ENCODE data around the gene ROPN1L. TPM values are rescaled to one million over a fixed set of nuclear protein-coding genes. Genes with fewer than 3 reads are reported as not detected.

The ROPN1L gene
- total and polyA plus RNA-seq, 2 of the 13 experiments (the other 11 are each of a cell fraction or from before 2014, with no cell fraction given): not detected

- H3K9me3 ChIP-seq (ENCODE audit: low read length): no peaks in the 10 kb centered on the region
- no peaks in the 10 kb centered on the region for H4K20me1 ChIP-seq (ENCODE audit: insufficient read depth, low read length)
- intact Hi-C loops (cut with micrococcal nuclease; ENCODE audit: unreplicated experiment) (no loop called here), in situ Hi-C loops (cut with HindIII; ENCODE audit: extremely low pct_ligation_motif_present, low pct_unique_long_range_greater_than_20kb) (no loop called here)
- H3K4me3 ChIP-seq (replicated peaks in 1 of 3; ENCODE audit: insufficient read depth in 1 of 3, low read depth in 2 of 3, low read length in 3 of 3): no peak overlapping the region
- H3K27ac ChIP-seq (ENCODE audit: extremely low read length, insufficient read depth, low read length): no peak overlapping the region
- DNase-seq (ENCODE audit: low spot score) (no peak), ATAC-seq (no peak), FAIRE-seq (no peak)
- H3K36me3 ChIP-seq (replicated peaks in 1 of 2; ENCODE audit: control insufficient read depth in 1 of 2, insufficient read depth in 2 of 2, low read length in 2 of 2): no peaks in the 10 kb centered on the region
- peaks cover 4% of the 10 kb centered on the region for H3K4me1 ChIP-seq (ENCODE audit: insufficient read depth, low read length)
- CTCF ChIA-PET (ENCODE audit: low intra/inter-chr PET ratio, low total read pairs): no interaction called here
- WGBS (ENCODE audit: low lambda C conversion rate): 39% methylated on average over 8 of the region's 12 CpGs
- no peaks in the 10 kb centered on the region for H3K79me2 ChIP-seq (ENCODE audit: insufficient read depth, low read length)
- H3K27me3 ChIP-seq (ENCODE audit: control insufficient read depth in 1 of 2, insufficient read depth in 2 of 2, low read length in 2 of 2): peaks cover 0 to 36% of the 10 kb centered on the region in 2 experiments; a peak in 2 of 5 replicates
- no TSS peak for BruUV-seq (replicated peaks)
- no peak overlapping the region for H2AFZ ChIP-seq (ENCODE audit: low read length)
- H3K9ac ChIP-seq (ENCODE audit: insufficient read depth, low read depth, low read length): no peak overlapping the region
- POLR2A ChIA-PET: no interaction called here
- no peak overlapping the region for H3K4me2 ChIP-seq (ENCODE audit: low read depth, low read length)
- no peak for TF ChIP-seq SRF (IDR thresholded peaks at IDR 0.05; ENCODE audit: low read depth, low read length)
- no peak for TF ChIP-seq ZNF503 (CRISPR knock-in tag; IDR thresholded peaks at IDR 0.05)
- TF ChIP-seq SNAPC4 (CRISPR knock-in tag; IDR thresholded peaks at IDR 0.05): no peak
- TF ChIP-seq KLF15 (CRISPR knock-in tag; IDR thresholded peaks at IDR 0.05; ENCODE audit: borderline replicate concordance): no peak
- TF ChIP-seq KDM6A (CRISPR knock-in tag; IDR thresholded peaks at IDR 0.05; ENCODE audit: low read depth): no peak
- TF ChIP-seq ZNF124 (CRISPR knock-in tag; IDR thresholded peaks at IDR 0.05): no peak
- no peak for TF ChIP-seq TBP (CRISPR knock-in tag; IDR thresholded peaks at IDR 0.05)
- no peak for TF ChIP-seq ZSCAN20 (CRISPR knock-in tag; IDR thresholded peaks at IDR 0.05; ENCODE audit: borderline replicate concordance)
- no peak for TF ChIP-seq SIN3B (IDR thresholded peaks at IDR 0.05; ENCODE audit: low read length)
- no peak for TF ChIP-seq NR2C2 (CRISPR knock-in tag; IDR thresholded peaks at IDR 0.05; ENCODE audit: borderline replicate concordance)
- TF ChIP-seq SP5 (CRISPR knock-in tag; IDR thresholded peaks at IDR 0.05; ENCODE audit: borderline replicate concordance, low read depth): no peak
Measured at GRCh38 chr5:10475931-10476676, 34.4 kb downstream of the ROPN1L start.
